Measurements from ENCODE around the gene SAMD14.

SAMD14 gene

GRCh38 chr17:50111673-50112655, 18.0 kb downstream of the SAMD14 start:
- Histone ChIP-seq H3K9ac (ENCODE audit: low read length) (no peak overlapping the region), H3K9me3 (ENCODE audit: control insufficient read depth, low read length) (no peaks in the 10 kb centered on the region), H4K8ac (ENCODE audit: low read length) (peak overlapping the region; percentile 52), H2AFZ (ENCODE audit: low read depth, low read length) (no peak overlapping the region), H2BK15ac (ENCODE audit: low read depth, poor library complexity, severe bottlenecking) (no peak overlapping the region), H3K79me1 (replicated peaks; ENCODE audit: low read length, poor library complexity, severe bottlenecking) (peaks cover 2% of the 10 kb centered on the region), H3K23ac (ENCODE audit: low read length in 2 of 2) (no peak overlapping the region), H2BK120ac (ENCODE audit: low read depth, low read length) (no peak overlapping the region), H3K27me3 (ENCODE audit: control insufficient read depth in 1 of 2, insufficient read depth in 1 of 2, low read length in 2 of 2) (peaks cover 0 to 7% of the 10 kb centered on the region in 2 experiments), H2BK12ac (ENCODE audit: low read length in 2 of 2) (peak overlapping the region in 1 of 2 experiments; percentile 42), H2BK5ac (ENCODE audit: low read depth, low read length, poor library complexity, severe bottlenecking) (no peak overlapping the region), H3K4me2 (ENCODE audit: low read length, poor library complexity, severe bottlenecking) (no peak overlapping the region), H2AK5ac (ENCODE audit: low read length, severe bottlenecking) (peak overlapping the region; percentile 50), H3K4me3 (ENCODE audit: insufficient read depth in 1 of 2, low read depth in 1 of 2, low read length in 2 of 2) (no peak overlapping the region), H4K91ac (ENCODE audit: low read length) (peak overlapping the region; percentile 23), H3K4me1 (ENCODE audit: control insufficient read depth, insufficient read depth, low read depth, low read length) (peaks cover 43% of the 10 kb centered on the region), H3K27ac (ENCODE audit: low read length, poor library complexity, severe bottlenecking) (no peak overlapping the region), H3K14ac (ENCODE audit: low read length in 2 of 2) (peak overlapping the region in 1 of 2 experiments; percentile 44), H3K4ac (ENCODE audit: low read depth in 1 of 2, low read length in 2 of 2) (peak overlapping the region in 1 of 2 experiments; percentile 13), H3K36me3 (ENCODE audit: control insufficient read depth in 1 of 2, insufficient read depth in 2 of 2, low read depth in 1 of 2, low read length in 2 of 2) (peaks cover 39 to 87% of the 10 kb centered on the region in 2 experiments), H3K18ac (ENCODE audit: low read depth in 1 of 2, low read length in 2 of 2) (peak overlapping the region; percentile 35 to 59)
- 64% methylated on average over 12 of the region's 14 CpGs for WGBS
- DNase-seq = no peak

- 93% methylated on average over 19 of the region's 19 CpGs for WGBS
These were observed 19.2 kb downstream of the SAMD14 start for GRCh38 chr17:50110591-50111349.

GRCh38 chr17:50109785-50110184, 20.2 kb downstream of the SAMD14 start:
- no peak overlapping the region for H2BK5ac ChIP-seq (ENCODE audit: low read depth, low read length, poor library complexity, severe bottlenecking)
- no peak overlapping the region for H3K4ac ChIP-seq (ENCODE audit: low read depth in 1 of 2, low read length in 2 of 2)
- no peaks in the 10 kb centered on the region for H3K9me3 ChIP-seq (ENCODE audit: control insufficient read depth, low read length)
- peaks cover 53 to 91% of the 10 kb centered on the region in 2 experiments for H3K36me3 ChIP-seq (ENCODE audit: control insufficient read depth in 1 of 2, insufficient read depth in 2 of 2, low read depth in 1 of 2, low read length in 2 of 2)
- no peak for DNase-seq
- H3K23ac ChIP-seq (ENCODE audit: low read length in 2 of 2) = no peak overlapping the region
- H3K14ac ChIP-seq (ENCODE audit: low read length in 2 of 2) = no peak overlapping the region
- H2AFZ ChIP-seq (ENCODE audit: low read depth, low read length) = no peak overlapping the region
- no peak overlapping the region for H3K18ac ChIP-seq (ENCODE audit: low read depth in 1 of 2, low read length in 2 of 2)
- no peak overlapping the region for H4K8ac ChIP-seq (ENCODE audit: low read length)
- no peak overlapping the region for H2BK15ac ChIP-seq (ENCODE audit: low read depth, poor library complexity, severe bottlenecking)
- H3K4me2 ChIP-seq (ENCODE audit: low read length, poor library complexity, severe bottlenecking) = no peak overlapping the region
- no peak overlapping the region for H2BK120ac ChIP-seq (ENCODE audit: low read depth, low read length)
- H3K4me1 ChIP-seq (ENCODE audit: control insufficient read depth, insufficient read depth, low read depth, low read length) = peaks cover 32% of the 10 kb centered on the region
- no peak overlapping the region for H2AK5ac ChIP-seq (ENCODE audit: low read length, severe bottlenecking)
- H4K91ac ChIP-seq (ENCODE audit: low read length) = no peak overlapping the region
- peaks cover 7% of the 10 kb centered on the region for H3K79me1 ChIP-seq (replicated peaks; ENCODE audit: low read length, poor library complexity, severe bottlenecking)
- H3K27me3 ChIP-seq (ENCODE audit: control insufficient read depth in 1 of 2, insufficient read depth in 1 of 2, low read length in 2 of 2) = peaks cover 0 to 4% of the 10 kb centered on the region in 2 experiments
- H3K27ac ChIP-seq (ENCODE audit: low read length, poor library complexity, severe bottlenecking) = no peak overlapping the region
- no peak overlapping the region for H2BK12ac ChIP-seq (ENCODE audit: low read length in 2 of 2)
- no peak overlapping the region for H3K9ac ChIP-seq (ENCODE audit: low read length)
- no peak overlapping the region for H3K4me3 ChIP-seq (ENCODE audit: insufficient read depth in 1 of 2, low read depth in 1 of 2, low read length in 2 of 2)
- WGBS = 91% methylated on average over 19 of the region's 19 CpGs

More at GRCh38 chr17:50110591-50111349, 19.2 kb downstream of the SAMD14 start:
- Histone ChIP-seq H3K27me3 (ENCODE audit: control insufficient read depth in 1 of 2, insufficient read depth in 1 of 2, low read length in 2 of 2) (peaks cover 0 to 4% of the 10 kb centered on the region in 2 experiments), H4K8ac (ENCODE audit: low read length) (no peak overlapping the region), H2BK120ac (ENCODE audit: low read depth, low read length) (no peak overlapping the region), H3K9me3 (ENCODE audit: control insufficient read depth, low read length) (no peaks in the 10 kb centered on the region), H3K27ac (ENCODE audit: low read length, poor library complexity, severe bottlenecking) (no peak overlapping the region), H3K36me3 (ENCODE audit: control insufficient read depth in 1 of 2, insufficient read depth in 2 of 2, low read depth in 1 of 2, low read length in 2 of 2) (peaks cover 47 to 87% of the 10 kb centered on the region in 2 experiments), H4K91ac (ENCODE audit: low read length) (peak overlapping the region; percentile 35), H3K4me1 (ENCODE audit: control insufficient read depth, insufficient read depth, low read depth, low read length) (peaks cover 40% of the 10 kb centered on the region), H3K4ac (ENCODE audit: low read depth in 1 of 2, low read length in 2 of 2) (no peak overlapping the region), H2AFZ (ENCODE audit: low read depth, low read length) (no peak overlapping the region), H3K18ac (ENCODE audit: low read depth in 1 of 2, low read length in 2 of 2) (no peak overlapping the region), H2BK12ac (ENCODE audit: low read length in 2 of 2) (no peak overlapping the region), H3K4me2 (ENCODE audit: low read length, poor library complexity, severe bottlenecking) (no peak overlapping the region), H2BK15ac (ENCODE audit: low read depth, poor library complexity, severe bottlenecking) (no peak overlapping the region), H3K14ac (ENCODE audit: low read length in 2 of 2) (no peak overlapping the region), H3K79me1 (replicated peaks; ENCODE audit: low read length, poor library complexity, severe bottlenecking) (peaks cover 2% of the 10 kb centered on the region), H3K9ac (ENCODE audit: low read length) (no peak overlapping the region), H3K4me3 (ENCODE audit: insufficient read depth in 1 of 2, low read depth in 1 of 2, low read length in 2 of 2) (no peak overlapping the region), H2BK5ac (ENCODE audit: low read depth, low read length, poor library complexity, severe bottlenecking) (no peak overlapping the region), H2AK5ac (ENCODE audit: low read length, severe bottlenecking) (no peak overlapping the region), H3K23ac (ENCODE audit: low read length in 2 of 2) (no peak overlapping the region)
- DNase-seq = no peak

- Histone ChIP-seq H3K23ac (ENCODE audit: low read length in 2 of 2) (no peak overlapping the region), H3K4ac (ENCODE audit: low read depth in 1 of 2, low read length in 2 of 2) (no peak overlapping the region), H4K91ac (ENCODE audit: low read length) (no peak overlapping the region), H2BK12ac (ENCODE audit: low read length in 2 of 2) (no peak overlapping the region), H2BK120ac (ENCODE audit: low read depth, low read length) (no peak overlapping the region), H2BK5ac (ENCODE audit: low read depth, low read length, poor library complexity, severe bottlenecking) (no peak overlapping the region), H3K27me3 (ENCODE audit: control insufficient read depth in 1 of 2, insufficient read depth in 1 of 2, low read length in 2 of 2) (peaks cover 0 to 4% of the 10 kb centered on the region in 2 experiments), H3K4me1 (ENCODE audit: control insufficient read depth, insufficient read depth, low read depth, low read length) (peaks cover 28% of the 10 kb centered on the region), H3K9ac (ENCODE audit: low read length) (no peak overlapping the region), H3K9me3 (ENCODE audit: control insufficient read depth, low read length) (no peaks in the 10 kb centered on the region), H4K8ac (ENCODE audit: low read length) (no peak overlapping the region), H2AK5ac (ENCODE audit: low read length, severe bottlenecking) (no peak overlapping the region), H3K36me3 (ENCODE audit: control insufficient read depth in 1 of 2, insufficient read depth in 2 of 2, low read depth in 1 of 2, low read length in 2 of 2) (peaks cover 53 to 94% of the 10 kb centered on the region in 2 experiments), H2AFZ (ENCODE audit: low read depth, low read length) (no peak overlapping the region), H3K4me3 (ENCODE audit: insufficient read depth in 1 of 2, low read depth in 1 of 2, low read length in 2 of 2) (no peak overlapping the region), H3K18ac (ENCODE audit: low read depth in 1 of 2, low read length in 2 of 2) (no peak overlapping the region), H3K79me1 (replicated peaks; ENCODE audit: low read length, poor library complexity, severe bottlenecking) (peaks cover 10% of the 10 kb centered on the region), H3K4me2 (ENCODE audit: low read length, poor library complexity, severe bottlenecking) (no peak overlapping the region), H3K14ac (ENCODE audit: low read length in 2 of 2) (no peak overlapping the region), H3K27ac (ENCODE audit: low read length, poor library complexity, severe bottlenecking) (no peak overlapping the region), H2BK15ac (ENCODE audit: low read depth, poor library complexity, severe bottlenecking) (no peak overlapping the region)
- 85% methylated on average over 7 of the region's 7 CpGs for WGBS
- DNase-seq = no peak
These were observed 20.8 kb downstream of the SAMD14 start for GRCh38 chr17:50109207-50109606.

Measured in mesenchymal stem cell (in vitro differentiated cells and primary cell).